ENCODE data around the gene SKAP1. TPM values are rescaled to one million over a fixed set of nuclear protein-coding genes. Genes with fewer than 3 reads are reported as not detected.

Gene SKAP1
- polyA plus RNA-seq, 1 of the 3 experiments (the other 2 are of a cell fraction): not detected

DNA sequence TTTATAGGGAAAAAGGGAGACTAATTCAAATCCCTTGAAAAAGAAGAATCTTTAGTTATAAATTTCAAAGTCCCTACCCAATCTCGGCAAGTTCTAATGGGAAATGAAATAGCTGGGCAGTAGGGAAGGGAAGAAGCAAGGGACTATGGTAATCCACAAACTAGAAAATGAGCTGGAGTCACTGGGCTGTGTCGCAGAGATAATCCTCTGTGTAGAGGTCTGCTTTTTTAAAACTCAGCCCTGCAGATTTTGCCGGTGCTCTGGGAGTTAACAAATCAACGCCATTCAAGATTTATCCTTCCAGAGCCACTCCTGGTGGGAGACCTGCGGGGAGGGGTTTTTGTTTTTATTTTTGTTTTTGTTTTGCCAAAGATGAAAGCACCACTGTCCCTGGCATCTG is 301.6 kb downstream of the SKAP1 start (continued):
- TF ChIP-seq, protein P1, sequence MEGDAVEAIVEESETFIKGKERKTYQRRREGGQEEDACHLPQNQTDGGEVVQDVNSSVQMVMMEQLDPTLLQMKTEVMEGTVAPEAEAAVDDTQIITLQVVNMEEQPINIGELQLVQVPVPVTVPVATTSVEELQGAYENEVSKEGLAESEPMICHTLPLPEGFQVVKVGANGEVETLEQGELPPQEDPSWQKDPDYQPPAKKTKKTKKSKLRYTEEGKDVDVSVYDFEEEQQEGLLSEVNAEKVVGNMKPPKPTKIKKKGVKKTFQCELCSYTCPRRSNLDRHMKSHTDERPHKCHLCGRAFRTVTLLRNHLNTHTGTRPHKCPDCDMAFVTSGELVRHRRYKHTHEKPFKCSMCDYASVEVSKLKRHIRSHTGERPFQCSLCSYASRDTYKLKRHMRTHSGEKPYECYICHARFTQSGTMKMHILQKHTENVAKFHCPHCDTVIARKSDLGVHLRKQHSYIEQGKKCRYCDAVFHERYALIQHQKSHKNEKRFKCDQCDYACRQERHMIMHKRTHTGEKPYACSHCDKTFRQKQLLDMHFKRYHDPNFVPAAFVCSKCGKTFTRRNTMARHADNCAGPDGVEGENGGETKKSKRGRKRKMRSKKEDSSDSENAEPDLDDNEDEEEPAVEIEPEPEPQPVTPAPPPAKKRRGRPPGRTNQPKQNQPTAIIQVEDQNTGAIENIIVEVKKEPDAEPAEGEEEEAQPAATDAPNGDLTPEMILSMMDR (IDR thresholded peaks at IDR 0.05): no peak
- TF ChIP-seq, protein P2, sequence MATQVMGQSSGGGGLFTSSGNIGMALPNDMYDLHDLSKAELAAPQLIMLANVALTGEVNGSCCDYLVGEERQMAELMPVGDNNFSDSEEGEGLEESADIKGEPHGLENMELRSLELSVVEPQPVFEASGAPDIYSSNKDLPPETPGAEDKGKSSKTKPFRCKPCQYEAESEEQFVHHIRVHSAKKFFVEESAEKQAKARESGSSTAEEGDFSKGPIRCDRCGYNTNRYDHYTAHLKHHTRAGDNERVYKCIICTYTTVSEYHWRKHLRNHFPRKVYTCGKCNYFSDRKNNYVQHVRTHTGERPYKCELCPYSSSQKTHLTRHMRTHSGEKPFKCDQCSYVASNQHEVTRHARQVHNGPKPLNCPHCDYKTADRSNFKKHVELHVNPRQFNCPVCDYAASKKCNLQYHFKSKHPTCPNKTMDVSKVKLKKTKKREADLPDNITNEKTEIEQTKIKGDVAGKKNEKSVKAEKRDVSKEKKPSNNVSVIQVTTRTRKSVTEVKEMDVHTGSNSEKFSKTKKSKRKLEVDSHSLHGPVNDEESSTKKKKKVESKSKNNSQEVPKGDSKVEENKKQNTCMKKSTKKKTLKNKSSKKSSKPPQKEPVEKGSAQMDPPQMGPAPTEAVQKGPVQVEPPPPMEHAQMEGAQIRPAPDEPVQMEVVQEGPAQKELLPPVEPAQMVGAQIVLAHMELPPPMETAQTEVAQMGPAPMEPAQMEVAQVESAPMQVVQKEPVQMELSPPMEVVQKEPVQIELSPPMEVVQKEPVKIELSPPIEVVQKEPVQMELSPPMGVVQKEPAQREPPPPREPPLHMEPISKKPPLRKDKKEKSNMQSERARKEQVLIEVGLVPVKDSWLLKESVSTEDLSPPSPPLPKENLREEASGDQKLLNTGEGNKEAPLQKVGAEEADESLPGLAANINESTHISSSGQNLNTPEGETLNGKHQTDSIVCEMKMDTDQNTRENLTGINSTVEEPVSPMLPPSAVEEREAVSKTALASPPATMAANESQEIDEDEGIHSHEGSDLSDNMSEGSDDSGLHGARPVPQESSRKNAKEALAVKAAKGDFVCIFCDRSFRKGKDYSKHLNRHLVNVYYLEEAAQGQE (IDR thresholded peaks at IDR 0.05; ENCODE audit: low read depth, low read length): no peak
- TF ChIP-seq SIN3A (IDR thresholded peaks at IDR 0.05; ENCODE audit: borderline replicate concordance, low read depth, low read length) (no peak), TEAD4 (IDR thresholded peaks at IDR 0.05; ENCODE audit: borderline replicate concordance, insufficient read depth) (no peak)

DNA sequence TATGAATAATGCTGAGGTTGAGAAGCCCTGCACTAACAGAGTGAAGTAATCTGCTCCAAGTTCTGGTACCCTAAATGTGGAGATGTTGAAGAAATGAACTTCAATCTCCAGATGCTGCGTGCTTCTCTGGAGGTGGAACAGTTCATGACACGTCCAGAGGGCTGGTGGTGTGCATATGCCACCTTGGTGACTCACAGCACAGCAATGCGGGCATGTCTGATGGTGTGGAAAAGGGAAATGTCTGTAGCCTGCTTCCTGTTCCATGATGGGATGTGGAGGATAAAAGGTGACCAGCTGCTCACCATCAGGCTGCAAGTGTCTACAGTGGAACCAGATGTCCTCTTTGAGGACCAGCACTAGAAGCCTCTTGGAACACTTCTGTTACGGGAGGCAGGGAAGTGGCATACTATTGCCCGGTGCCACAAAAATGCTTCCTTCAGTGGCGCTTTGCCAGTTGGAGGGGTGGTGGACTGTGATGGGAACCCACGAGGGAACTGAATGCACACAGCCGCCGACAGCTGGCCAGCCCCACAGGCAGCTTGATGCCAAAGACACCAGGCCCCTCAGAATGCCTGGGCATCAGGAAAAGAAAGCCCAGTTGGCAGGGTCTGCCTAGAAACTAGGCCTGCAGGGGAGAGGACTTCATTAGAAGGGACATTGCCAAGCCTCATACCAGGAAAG is 302.5 kb downstream of the SKAP1 start:
- 68% methylated on average over 9 of the region's 9 CpGs for WGBS (ENCODE audit: low lambda C conversion rate)
- H3K36me3 ChIP-seq (replicated peaks in 1 of 2; ENCODE audit: control insufficient read depth in 1 of 2, insufficient read depth in 2 of 2, low read length in 1 of 2): peaks cover 13 to 30% of the 10 kb centered on the region in 2 experiments
- H3K4me2 ChIP-seq: no peak overlapping the region
- H3K27me3 ChIP-seq (ENCODE audit: insufficient read depth): no peaks in the 10 kb centered on the region; the same call in 1 of the 2 replicates
- H3K4me3 ChIP-seq (ENCODE audit: low read depth in 2 of 2, low read length in 1 of 2): no peak overlapping the region
- no peak overlapping the region for H3K9ac ChIP-seq
- H2AFZ ChIP-seq (ENCODE audit: low read depth): no peak overlapping the region
- peak overlapping the region in 1 of 2 experiments; percentile 5; a peak in 1 of 4 replicates for H3K27ac ChIP-seq (ENCODE audit: low read depth in 2 of 2, low read length in 1 of 2)
- POLR2A ChIA-PET: no interaction called here
- DNase-seq: no peak
- CTCF ChIA-PET: interaction anchor here (0.6 to 17.8 kb wide), 8 partner anchors 8 to 870 kb away, joined by 3 to 232 read pairs (median 3); no protein-coding TSS in a partner anchor
- no peaks in the 10 kb centered on the region for H3K9me2 ChIP-seq
- no peaks in the 10 kb centered on the region for H3K79me2 ChIP-seq (ENCODE audit: insufficient read depth)
- H3F3A ChIP-seq (replicated peaks; ENCODE audit: insufficient read depth): no peaks in the 10 kb centered on the region
- no peaks in the 10 kb centered on the region for H3K9me3 ChIP-seq
- H3K4me1 ChIP-seq (ENCODE audit: control insufficient read depth in 1 of 2, insufficient read depth in 2 of 2, low read depth in 1 of 2, low read length in 1 of 2): peaks cover 7 to 23% of the 10 kb centered on the region in 2 experiments; a peak in 2 of 4 replicates
- H4K20me1 ChIP-seq (ENCODE audit: insufficient read depth): no peaks in the 10 kb centered on the region
- no peak for TF ChIP-seq RAD21 (IDR thresholded peaks at IDR 0.05; ENCODE audit: low read length)
- no peak for TF ChIP-seq POLR2AphosphoS5 (IDR thresholded peaks at IDR 0.05; ENCODE audit: low read depth, low read length)
- TF ChIP-seq FOSL2 (IDR thresholded peaks at IDR 0.05; ENCODE audit: borderline replicate concordance, low read depth): peak; percentile 75; the same call in 1 of the 2 replicates
- TF ChIP-seq, protein P1 (IDR thresholded peaks at IDR 0.05): no peak
- TF ChIP-seq NRF1 (IDR thresholded peaks at IDR 0.05; ENCODE audit: low read depth, low read length): no peak
- no peak for TF ChIP-seq SMC3 (IDR thresholded peaks at IDR 0.05; ENCODE audit: low read depth, low read length)
- no peak for TF ChIP-seq RCOR1 (IDR thresholded peaks at IDR 0.05; ENCODE audit: low read length)
- TF ChIP-seq YY1 (IDR thresholded peaks at IDR 0.05; ENCODE audit: low read depth): no peak
- no peak for TF ChIP-seq GATA2 (CRISPR knock-in tag; IDR thresholded peaks at IDR 0.05)
- no peak for TF ChIP-seq FOXM1 (IDR thresholded peaks at IDR 0.05; ENCODE audit: low read depth)
- TF ChIP-seq MEF2A (IDR thresholded peaks at IDR 0.05; ENCODE audit: borderline replicate concordance, low read depth): no peak
- no peak for TF ChIP-seq TEAD4 (IDR thresholded peaks at IDR 0.05; ENCODE audit: borderline replicate concordance, insufficient read depth)
- TF ChIP-seq, protein P2 (IDR thresholded peaks at IDR 0.05; ENCODE audit: low read depth, low read length): no peak
- TF ChIP-seq RFX5 (IDR thresholded peaks at IDR 0.05; ENCODE audit: low read length): no peak
- no peak for TF ChIP-seq EP300 (IDR thresholded peaks at IDR 0.05; ENCODE audit: borderline replicate concordance in 1 of 2, low read depth in 1 of 2, low read length in 1 of 2)
- no peak for TF ChIP-seq GABPA (IDR thresholded peaks at IDR 0.05; ENCODE audit: low read depth)

Measured in SK-N-SH (cell line).